K562 (cell line): ENCODE measurements around the gene RGR. TPM values are rescaled to one million over a fixed set of nuclear protein-coding genes. Genes with fewer than 3 reads are reported as not detected.

Experiments
- ADNP ChIP-seq: fragments of 200-800 bp; sonication (Bioruptor generic); IDR thresholded peaks from 2 replicates; pipeline ENCODE4 v1.6.1; 2016; ENCODE audit warnings: missing genetic modification characterization, missing compliant biosample characterization
- ARID1B ChIP-seq: fragments of 450-650 bp; IDR thresholded peaks from 2 replicates; pipeline ENCODE4 v1.6.1; 2016; ENCODE audit warnings: antibody characterized with exemption, mild to moderate bottlenecking, inconsistent platforms
- CTBP1 ChIP-seq: fragments of 450-650 bp; IDR thresholded peaks from 2 replicates; pipeline ENCODE4 v1.6.1; 2016; ENCODE audit warnings: borderline replicate concordance
- CTCF ChIP-seq, 3 experiments: IDR thresholded peaks in 2 of 3; conservative IDR thresholded peaks in 1 of 3; 2 replicates each; pipeline ENCODE4 v1.5.1; 2011 to 2012; ENCODE audit warnings: low read length in 3 of 3, mild to moderate bottlenecking in 3 of 3, control low read depth in 2 of 3, improper control_type of control experiment in 1 of 3, inconsistent platforms in 1 of 3, low read depth in 1 of 3, mixed read lengths in 1 of 3, moderate library complexity in 1 of 3; ENCODE audit not compliant: insufficient read depth in 2 of 3
- HLTF ChIP-seq: fragments of 450-650 bp; IDR thresholded peaks from 2 replicates; pipeline ENCODE4 v1.6.1; 2016
- NEUROD1 ChIP-seq: fragments of 150-350 bp; IDR thresholded peaks from 2 replicates; pipeline ENCODE4 v1.6.1; 2014; ENCODE audit warnings: borderline replicate concordance, low read length, low read depth; ENCODE audit not compliant: partially characterized antibody
- PHB2 ChIP-seq: fragments of 450-650 bp; IDR thresholded peaks from 2 replicates; pipeline ENCODE4 v1.6.1; 2017; ENCODE audit warnings: low read depth
- PML ChIP-seq: IDR thresholded peaks from 2 replicates; pipeline ENCODE4 v1.6.1; 2012; ENCODE audit warnings: low read length, inconsistent platforms
- SMARCA5 ChIP-seq: fragments of 450-650 bp; IDR thresholded peaks from 2 replicates; pipeline ENCODE4 v1.6.1; 2016
- SMC3 ChIP-seq: conservative IDR thresholded peaks from 2 replicates; pipeline ENCODE4 v1.6.1; 2011; ENCODE audit warnings: low read depth, low read length, improper control_type of control experiment; ENCODE audit not compliant: insufficient read depth
- TOE1 ChIP-seq, 2 experiments: fragments of 450-650 bp in 1 of 2; sonication (generic) in 1 of 2; formaldehyde crosslinking in 1 of 2; IDR thresholded peaks; 2 replicates each; pipeline versions ENCODE4 v1.7.1 to v1.8.0; 2016 to 2022; ENCODE audit warnings: borderline replicate concordance in 2 of 2, mild to moderate bottlenecking in 2 of 2, antibody characterized with exemption in 1 of 2, inconsistent platforms in 1 of 2, low read depth in 1 of 2, missing genetic modification reagents in 1 of 2, moderate library complexity in 1 of 2
- polyA plus RNA-seq, 8 experiments: library from polyadenylated mRNA; depleted of rRNA in 4 of 8; stranded (reverse) in 5 of 8; unstranded in 3 of 8; fragments of >200 nt; fragmentation: Nextera tagmentation in 2 of 8; fragmentation: Illumina TruSeq in 1 of 8; extraction: Ambion mirVana in 2 of 8; extraction: Trizol in 1 of 8; gene quantifications; 2 replicates each; pipeline versions ENCODE4 v1.2.1 to v1.2.3, GENCODE V29; 2011 to 2014; ENCODE audit warnings: inconsistent platforms in 1 of 8, missing spikeins in 1 of 8
- total RNA-seq, 7 experiments: library from RNA; depleted of rRNA in 6 of 7; stranded (reverse); fragments of >200 nt in 6 of 7; fragmentation: Illumina TruSeq in 2 of 7; extraction: Trizol in 2 of 7; gene quantifications; 2 replicates each; pipeline versions ENCODE4 v1.2.1 to v1.2.3, GENCODE V29; 2011 to 2021; ENCODE audit warnings: low replicate concordance in 1 of 7

RGR gene
- total and polyA plus RNA-seq, 9 of the 15 experiments (the other 6 are each of a cell fraction or from before 2014, with no cell fraction given) = not detected

GRCh38 chr10:84205049-84205852 lies 39.6 kb upstream of the RGR start (continued):
- TF ChIP-seq SMC3 = peak; percentile 91
- peak; percentile 21 for TF ChIP-seq NEUROD1
- peak; percentile 87 to 96 (median 95) for TF ChIP-seq CTCF (IDR thresholded peaks at IDR 0.05 in 2 of 3, conservative IDR thresholded peaks at IDR 0.05 in 1 of 3; ENCODE audit: insufficient read depth in 2 of 3, low read depth in 1 of 3, low read length in 3 of 3)
- TF ChIP-seq PHB2 = no peak
- 0 out of 2 replicates have a peak, but pooled peaks have one; percentile 27 for TF ChIP-seq HLTF
- TF ChIP-seq TOE1 (IDR thresholded peaks at IDR 0.05; ENCODE audit: borderline replicate concordance) = 0 out of 2 replicates have a peak, but pooled peaks have one; percentile 16
- no peak for TF ChIP-seq TOE1 (CRISPR knock-in tag; IDR thresholded peaks at IDR 0.05; ENCODE audit: borderline replicate concordance, low read depth)
- TF ChIP-seq ARID1B = no peak
- no peak for TF ChIP-seq PML
- TF ChIP-seq SMARCA5 = 0 out of 2 replicates have a peak, but pooled peaks have one; percentile 46
- TF ChIP-seq ADNP (tag) = no peak
- peak; percentile 59; the same call in 1 of the 2 replicates for TF ChIP-seq CTBP1
- TF ChIP-seq, all 486 proteins: peak for 27
